GOT3 (cell line): ENCODE measurements around the gene BCAR1.
"Not testable (repeated sequence)": the region's sequence is repeated elsewhere in the genome, so short reads cannot be mapped to it uniquely, and the experiment has no call there.

Source experiments
- DNase-seq: peaks from one replicate; lab custom pipeline; 2025; ENCODE audit warnings: mixed read lengths; lab: John Stamatoyannopoulos, UW

BCAR1 gene

GRCh38 chr16:75224306-75225082 lies 26.9 kb downstream of the BCAR1 start:
- DNase-seq, result no peak

GRCh38 chr16:75223129-75223528 lies 28.3 kb downstream of the BCAR1 start:
- not testable (repeated sequence) for DNase-seq

GRCh38 chr16:75222271-75222783 lies 29.1 kb downstream of the BCAR1 start:
- DNase-seq, result no peak

GRCh38 chr16:75219838-75220237 lies 31.6 kb downstream of the BCAR1 start:
- DNase-seq, result no peak

- DNase-seq, result no peak
These were observed 32.3 kb downstream of the BCAR1 start for GRCh38 chr16:75219088-75219487.

- no peak for DNase-seq
These were observed 33.0 kb downstream of the BCAR1 start, which contains the start of gene CTRB1 for GRCh38 chr16:75218256-75219076. Gene CTRB1, plus strand, starts transcription at chr16:75218988. Its CDS starts 20 bp downstream, at chr16:75219008.

- DNase-seq, result no peak
These were observed 34.0 kb downstream of the BCAR1 start for GRCh38 chr16:75217389-75217851.

GRCh38 chr16:75216576-75216975 lies 34.8 kb downstream of the BCAR1 start:
- no peak for DNase-seq

GRCh38 chr16:75216127-75216526 lies 35.3 kb downstream of the BCAR1 start:
- DNase-seq, result no peak

- DNase-seq, result not testable (repeated sequence)
These were observed 40.1 kb downstream of the BCAR1 start for GRCh38 chr16:75211286-75211685.

GRCh38 chr16:75209944-75210343 lies 41.5 kb downstream of the BCAR1 start:
- DNase-seq, result no peak

- not testable (repeated sequence) for DNase-seq
These were observed 41.9 kb downstream of the BCAR1 start for GRCh38 chr16:75209514-75209913.

- no peak for DNase-seq
These were observed 42.4 kb downstream of the BCAR1 start for GRCh38 chr16:75208861-75209505.

- DNase-seq, result no peak
These were observed 43.1 kb downstream of the BCAR1 start for GRCh38 chr16:75208242-75208825.

GRCh38 chr16:75207831-75208230 lies 43.6 kb downstream of the BCAR1 start:
- DNase-seq, result no peak

GRCh38 chr16:75206749-75207451 lies 44.5 kb downstream of the BCAR1 start, which contains the start of gene CTRB2:
Gene CTRB2, minus strand, starts transcription at chr16:75207161. Its CDS starts 20 bp downstream, at chr16:75207141.
- no peak for DNase-seq

GRCh38 chr16:75205961-75206748 lies 45.3 kb downstream of the BCAR1 start:
- not testable (repeated sequence) for DNase-seq

- DNase-seq, result not testable (repeated sequence)
These were observed 46.0 kb downstream of the BCAR1 start for GRCh38 chr16:75205438-75205837.

GRCh38 chr16:75204905-75205304 lies 46.5 kb downstream of the BCAR1 start:
- not testable (repeated sequence) for DNase-seq

GRCh38 chr16:75204410-75204758 lies 47.0 kb downstream of the BCAR1 start:
- DNase-seq, result no peak
